GM19193 (cell line): ENCODE results near the gene CRB2.

Experiments used
- POLR2A ChIP-seq: IDR thresholded peaks from 4 replicates; pipeline ENCODE4 v1.6.1; 2011; ENCODE audit not compliant: insufficient read depth, insufficient read length; ENCODE audit errors: extremely low read depth

The CRB2 gene

DNA sequence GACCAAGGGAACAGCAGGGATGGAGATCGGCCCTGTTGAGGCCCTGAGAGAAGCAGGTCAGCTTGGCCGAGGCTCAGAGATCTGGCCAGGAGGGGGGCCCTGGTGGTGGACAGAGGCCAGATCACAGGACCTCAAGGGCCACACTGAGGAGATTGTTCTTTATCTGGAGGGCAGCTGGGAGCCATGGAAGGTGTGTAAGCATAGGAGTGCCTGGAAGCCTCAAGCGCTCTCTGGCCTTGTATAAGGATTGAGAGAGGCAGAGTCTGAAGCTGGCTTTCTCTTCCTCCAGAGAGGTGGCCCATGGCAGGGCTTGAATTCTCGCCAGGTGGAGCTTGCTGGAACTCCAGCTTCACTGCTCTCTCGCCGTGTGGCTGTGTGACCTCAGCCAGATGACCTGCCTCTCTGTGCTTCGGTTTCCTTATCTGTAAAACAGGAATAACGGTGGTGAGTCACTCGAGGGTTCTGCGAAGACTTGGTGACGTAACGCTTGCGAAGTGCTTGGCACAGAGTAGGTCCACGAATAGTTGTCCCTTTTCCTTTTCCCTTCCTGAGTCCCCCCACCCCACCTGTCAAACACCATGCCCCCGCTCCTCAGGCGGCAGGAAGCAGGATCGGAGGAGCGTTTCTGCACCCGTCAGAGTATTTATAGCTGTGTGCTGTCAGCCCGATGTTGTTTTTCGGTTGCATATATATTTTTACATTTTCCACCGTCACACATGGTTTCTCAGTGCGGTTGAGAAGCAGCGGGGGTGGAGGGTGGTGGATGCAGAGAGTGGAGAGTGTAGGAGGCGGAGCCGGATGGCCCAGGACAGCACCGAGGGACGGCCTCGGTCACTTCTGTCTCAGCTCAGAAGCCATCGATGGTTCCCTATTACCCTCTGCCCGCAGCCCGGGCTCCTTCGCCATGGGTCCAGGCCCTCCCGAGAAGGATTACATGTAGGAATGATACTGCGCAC, 17.0 kb upstream of the CRB2 start:
- TF ChIP-seq POLR2A = peak; percentile 77

DNA sequence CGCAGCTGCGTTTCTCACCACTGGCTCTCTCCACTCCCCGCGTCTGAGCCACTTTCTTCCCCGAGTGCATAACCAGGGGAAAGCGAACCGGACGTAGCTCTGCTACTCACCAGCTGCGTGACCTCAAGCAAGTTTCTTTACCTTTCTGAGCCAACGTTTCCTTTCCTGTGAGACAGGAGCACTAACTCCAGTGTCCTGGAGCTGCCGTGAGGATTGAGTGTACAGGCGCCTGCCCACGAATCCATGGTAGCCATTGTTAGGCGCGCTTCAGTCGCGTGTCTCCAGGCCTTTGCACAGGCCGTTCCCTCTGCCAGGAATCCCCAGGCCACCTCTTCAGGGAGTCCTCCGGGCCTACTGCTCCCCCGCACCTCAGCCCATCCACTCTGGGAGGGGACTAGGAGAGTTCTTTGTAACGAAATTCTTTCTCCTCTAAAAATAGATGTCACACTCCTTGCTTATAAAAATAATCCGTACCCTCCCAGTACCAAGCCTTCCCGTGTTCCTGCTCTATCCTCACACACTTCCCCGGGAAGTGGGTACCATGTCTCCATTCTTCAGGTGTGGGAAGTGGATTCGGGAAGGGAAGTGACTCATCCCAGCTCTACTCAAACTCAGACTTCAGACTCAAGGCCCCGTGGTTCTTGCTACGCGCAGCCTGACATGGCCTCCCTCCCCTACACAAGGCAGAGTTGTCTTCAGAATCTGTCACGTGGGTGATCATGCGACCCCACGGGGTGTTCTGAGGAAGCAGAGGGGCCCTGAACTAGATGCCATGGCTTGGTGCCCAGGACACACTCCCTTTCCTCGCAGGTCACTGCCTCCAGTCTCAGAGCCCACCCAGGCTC, 16.1 kb upstream of the CRB2 start:
- peak; percentile 54 for TF ChIP-seq POLR2A

DNA sequence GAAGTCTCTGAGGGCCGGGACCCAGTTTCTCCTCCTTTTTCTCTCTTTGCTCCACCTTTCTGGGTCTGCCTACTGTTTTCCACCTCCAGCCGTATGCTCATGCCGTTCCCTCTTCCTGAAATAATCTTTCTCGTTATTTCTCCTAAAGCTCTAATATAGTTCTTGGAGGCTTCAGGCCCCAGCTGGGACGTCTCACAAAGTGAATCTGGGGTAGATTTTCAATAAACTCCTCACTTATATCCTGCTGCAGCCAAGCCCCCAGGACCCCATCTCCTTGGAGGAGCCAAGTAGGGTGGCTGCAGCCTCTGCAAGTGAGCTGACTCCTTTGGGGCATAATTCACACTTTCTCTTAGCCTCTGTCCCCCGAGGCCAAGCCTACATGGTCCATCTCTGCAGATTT, 14.2 kb upstream of the CRB2 start:
- no peak for TF ChIP-seq POLR2A

DNA sequence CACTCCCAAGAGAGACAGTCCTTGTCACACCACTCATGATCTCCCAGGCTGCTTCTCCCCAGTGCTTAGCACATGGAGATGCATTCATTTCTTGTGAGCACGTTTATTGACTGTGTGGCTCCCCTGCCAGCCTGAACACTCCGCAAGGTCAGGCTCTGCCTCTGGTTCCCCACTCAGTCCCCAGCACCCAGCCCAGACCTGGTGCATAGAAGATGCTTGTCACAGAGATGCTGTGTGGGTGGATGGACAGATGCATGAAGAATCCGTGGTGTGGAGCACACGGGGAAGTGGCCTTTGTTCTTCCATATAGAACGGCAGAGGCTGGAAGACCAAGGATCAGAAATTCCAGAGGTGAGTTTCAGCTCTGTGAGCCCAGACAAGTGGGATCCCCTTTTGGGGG, 13.8 kb upstream of the CRB2 start:
- TF ChIP-seq POLR2A = no peak

DNA sequence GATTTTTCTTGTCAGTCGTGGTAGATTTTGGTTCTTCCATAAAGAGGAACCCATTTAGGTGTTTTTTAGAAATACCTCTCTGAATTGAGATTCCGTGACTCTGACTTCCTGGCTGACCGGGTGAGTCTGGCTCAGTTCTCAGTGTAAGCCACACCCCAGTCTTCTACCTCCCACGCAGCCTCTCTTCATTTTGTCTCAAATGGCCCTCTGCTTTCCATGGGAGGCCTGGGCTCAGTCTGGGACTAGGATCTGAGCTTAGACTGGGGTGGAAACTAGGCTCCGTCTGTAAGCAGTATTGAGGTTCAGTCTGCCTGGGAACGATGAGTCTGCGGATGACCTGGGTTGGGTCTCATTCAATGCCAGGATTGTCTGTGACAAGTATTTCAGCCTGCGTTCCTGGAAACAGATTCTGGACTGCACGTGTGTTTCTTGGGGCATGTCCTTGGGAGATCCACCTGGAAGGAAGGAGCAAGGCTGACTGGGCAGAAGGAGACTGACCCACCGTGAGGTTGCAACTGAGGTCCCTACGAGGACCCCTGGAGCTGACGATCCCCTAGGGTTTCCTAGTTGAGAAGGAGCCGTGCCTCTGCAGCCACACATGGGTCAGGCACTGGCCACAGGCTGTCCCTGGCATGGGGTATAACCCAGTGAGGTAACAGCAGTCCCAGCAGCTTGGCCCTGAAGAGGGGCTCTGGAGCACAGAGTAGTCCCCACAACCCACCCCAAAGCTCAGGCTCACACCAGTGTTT, 12.4 kb upstream of the CRB2 start:
- peak; percentile 54 for TF ChIP-seq POLR2A

DNA sequence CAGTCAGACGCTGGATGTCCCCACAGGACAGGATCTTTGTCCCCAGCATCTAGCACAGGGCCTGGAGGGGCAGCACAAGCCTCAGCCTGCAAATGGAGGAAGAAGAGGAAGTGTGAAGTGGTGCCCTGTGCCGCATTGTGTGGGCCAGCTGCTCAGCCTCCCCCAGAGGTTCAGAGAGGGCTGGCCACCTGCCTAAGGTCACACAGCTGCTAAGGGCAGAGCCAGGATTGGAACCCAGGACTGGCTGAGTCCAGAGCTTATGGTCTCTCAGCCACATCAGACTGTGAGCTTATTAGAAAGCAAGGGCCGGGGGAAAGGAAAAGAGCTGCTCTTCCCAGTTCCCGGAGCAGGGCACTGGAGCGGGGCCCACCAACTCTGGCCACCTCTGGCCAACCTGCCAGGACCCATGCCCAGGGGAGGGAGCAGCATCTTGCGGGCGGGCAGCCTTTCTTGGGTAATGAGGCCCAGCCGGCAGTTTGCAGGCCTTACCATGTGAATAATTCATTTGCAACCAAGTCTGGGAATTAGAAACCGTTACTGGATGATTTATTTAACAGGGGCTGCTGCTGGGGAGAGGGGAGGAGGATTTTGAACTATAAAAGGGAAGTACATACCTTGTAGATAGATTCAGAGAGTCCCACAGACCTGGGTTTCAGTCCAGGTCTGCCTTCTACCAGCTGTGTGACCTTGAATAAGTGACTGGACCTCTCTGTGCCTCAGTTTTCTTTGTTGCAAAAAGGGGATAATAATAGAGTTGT, 11.6 kb upstream of the CRB2 start:
- no peak for TF ChIP-seq POLR2A

DNA sequence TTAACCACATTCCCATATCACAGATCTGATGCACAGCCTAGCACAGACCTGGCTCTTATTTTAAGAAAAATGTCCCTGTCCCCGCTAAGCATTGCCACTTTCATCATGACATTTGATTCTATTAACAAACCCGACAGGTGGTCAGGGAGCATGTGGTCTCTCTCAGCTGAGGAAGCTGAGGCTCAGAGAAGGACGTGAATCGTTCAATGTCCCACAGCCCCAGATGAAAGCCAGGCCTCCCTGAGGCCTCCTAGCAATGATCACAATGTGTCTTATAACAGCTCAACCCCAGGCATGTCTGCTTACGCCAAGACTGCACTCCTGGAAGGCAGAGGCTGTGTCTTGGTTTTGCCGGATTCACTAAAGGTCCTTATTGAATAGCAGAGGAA, 10.4 kb upstream of the CRB2 start:
- TF ChIP-seq POLR2A = no peak

DNA sequence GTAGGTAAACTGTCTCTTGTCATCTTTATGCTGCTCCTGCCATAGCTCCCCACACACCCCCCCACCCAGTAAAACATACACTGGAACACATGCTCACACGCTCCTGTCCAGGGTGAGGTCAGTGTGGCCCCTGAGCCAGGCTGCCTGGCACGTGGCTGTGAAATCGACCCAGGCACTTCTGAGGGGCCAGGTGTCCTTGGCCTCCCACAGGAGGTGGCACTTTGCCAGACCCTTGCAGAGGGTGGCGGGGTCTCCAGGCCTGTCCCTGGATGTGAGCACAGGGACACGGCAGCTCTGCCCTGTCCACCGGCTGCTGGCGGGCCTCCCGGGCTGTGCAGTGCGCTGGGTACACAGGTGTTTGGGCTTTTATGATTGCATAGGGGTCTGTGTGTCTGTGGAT, 10.0 kb upstream of the CRB2 start:
- TF ChIP-seq POLR2A = no peak

DNA sequence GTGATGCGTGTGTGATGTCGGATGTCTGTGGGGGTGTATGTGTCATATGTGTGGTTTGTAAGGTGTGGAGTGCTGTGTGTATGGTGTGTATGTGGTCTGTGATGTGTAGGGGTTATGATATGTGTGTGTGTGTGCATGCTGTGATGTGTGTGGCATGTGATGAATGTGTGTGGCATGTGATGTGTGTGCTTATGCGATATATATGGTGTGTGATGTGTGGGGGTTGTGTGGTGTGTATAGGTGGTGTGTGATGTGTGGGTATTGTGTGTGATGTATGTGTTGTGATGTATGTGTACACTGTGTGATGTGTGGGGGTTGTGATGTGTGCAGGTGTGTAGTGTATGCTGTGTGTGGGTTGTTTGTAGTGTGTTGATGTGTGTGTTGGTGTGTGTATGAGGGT, 9.2 kb upstream of the CRB2 start:
- TF ChIP-seq POLR2A = no peak

DNA sequence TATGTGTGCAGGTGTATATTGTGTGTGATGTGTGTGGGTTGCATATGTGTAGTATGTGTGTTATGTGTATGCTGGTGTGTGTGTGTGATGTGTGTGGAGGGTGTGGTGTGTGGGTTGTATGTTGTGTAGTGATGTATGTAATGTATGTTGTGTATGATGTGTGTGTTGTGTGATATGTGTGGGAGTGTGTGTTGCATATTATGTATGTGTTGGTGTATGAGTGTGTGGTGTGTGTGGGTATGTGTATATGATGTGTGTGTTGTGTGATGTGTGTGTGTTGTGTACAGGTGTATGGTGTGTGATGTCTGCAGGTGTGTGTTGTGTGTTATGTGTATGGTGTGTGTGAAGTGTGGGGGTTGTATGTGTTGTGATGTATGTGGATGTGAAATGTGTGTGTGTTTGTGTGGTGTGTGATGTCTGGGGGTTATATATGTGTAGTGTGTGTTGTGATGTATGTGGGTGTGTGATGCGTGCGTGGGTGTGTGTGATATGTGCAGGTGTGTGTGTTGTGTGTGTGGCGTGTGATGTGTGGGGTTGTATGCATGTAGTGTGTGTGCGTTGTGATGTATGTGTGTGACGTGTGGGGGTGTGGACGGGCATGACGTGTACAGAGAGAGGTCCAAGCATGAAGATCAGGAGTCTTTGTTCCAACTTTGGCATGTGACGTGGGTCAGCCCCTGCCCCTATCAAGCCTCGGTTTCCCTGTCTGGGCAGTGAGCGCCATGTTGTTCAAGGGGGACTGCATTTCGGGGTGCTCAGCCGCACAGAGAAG, 8.5 kb upstream of the CRB2 start:
- TF ChIP-seq POLR2A = no peak

DNA sequence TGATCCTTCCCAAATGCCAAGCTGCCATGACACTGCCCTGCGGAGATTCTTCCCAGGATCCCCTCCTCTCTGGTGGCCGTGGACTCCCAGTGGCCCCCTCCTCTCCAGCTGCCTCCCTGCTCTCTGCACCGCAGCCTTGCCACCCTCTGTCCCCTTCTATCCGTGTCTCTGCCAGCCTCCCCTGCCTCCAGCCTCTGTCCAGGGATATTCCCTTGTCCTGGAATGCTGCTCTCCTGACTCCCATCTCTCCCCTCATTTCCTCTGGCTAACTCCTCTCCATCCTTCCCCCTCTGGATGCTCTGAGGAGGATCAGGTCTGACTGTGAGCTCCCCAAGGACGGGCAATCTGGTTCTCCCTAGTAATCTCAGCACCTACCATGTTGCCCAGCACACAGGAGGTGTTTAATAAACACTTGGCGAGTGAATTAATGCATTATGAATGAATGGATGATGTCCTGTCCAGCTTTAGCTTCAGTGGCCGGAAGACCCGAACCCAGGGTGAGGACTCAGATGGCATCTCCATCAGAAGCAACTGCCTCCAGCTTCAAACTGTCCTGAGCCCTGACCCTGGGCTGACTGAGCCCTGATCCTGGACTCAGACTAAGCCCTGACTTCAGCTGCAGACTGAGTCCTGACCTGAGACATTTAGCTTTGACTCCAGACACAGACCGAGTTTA, 7.5 kb upstream of the CRB2 start:
- TF ChIP-seq POLR2A = no peak

DNA sequence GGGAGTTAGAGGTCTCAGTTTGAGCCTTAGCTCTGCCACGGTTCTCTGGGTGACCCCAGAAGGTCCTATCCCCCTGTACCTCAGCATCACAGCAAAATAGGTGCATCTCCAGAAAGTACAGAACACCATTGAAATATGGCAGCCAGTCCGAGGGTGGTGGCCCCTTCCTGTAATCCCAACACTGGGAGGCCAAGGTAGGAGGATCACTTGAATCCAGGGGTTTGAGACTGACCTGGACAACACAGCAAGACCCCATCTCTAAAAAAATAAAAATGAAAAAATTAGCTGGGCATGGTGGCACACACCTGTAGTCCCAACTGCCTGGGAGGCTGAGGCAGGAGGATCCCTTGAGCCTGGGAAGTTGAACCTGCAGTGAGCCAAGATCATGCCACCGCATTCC, 7.0 kb upstream of the CRB2 start:
- TF ChIP-seq POLR2A = no peak
